HG03575 (cell line): ENCODE results near the gene GNG14.
"Not testable (repeated sequence)": the region's sequence is repeated elsewhere in the genome, so short reads cannot be mapped to it uniquely, and the experiment has no call there.

Experiments used
- ATAC-seq: cut with Tn5 transposase; IDR thresholded peaks from one replicate; pipeline ENCODE4 v1.9.1; 2021; ENCODE audit not compliant: unreplicated experiment, insufficient number of reproducible peaks, low FRiP score; ENCODE audit errors: extremely low read depth

Gene GNG14

GRCh38 chr19:12715929-12716328 is 28.1 kb downstream of the GNG14 start:
- ATAC-seq, result no peak

GRCh38 chr19:12720296-12720695 is 32.5 kb downstream of the GNG14 start:
- no peak for ATAC-seq

DNA sequence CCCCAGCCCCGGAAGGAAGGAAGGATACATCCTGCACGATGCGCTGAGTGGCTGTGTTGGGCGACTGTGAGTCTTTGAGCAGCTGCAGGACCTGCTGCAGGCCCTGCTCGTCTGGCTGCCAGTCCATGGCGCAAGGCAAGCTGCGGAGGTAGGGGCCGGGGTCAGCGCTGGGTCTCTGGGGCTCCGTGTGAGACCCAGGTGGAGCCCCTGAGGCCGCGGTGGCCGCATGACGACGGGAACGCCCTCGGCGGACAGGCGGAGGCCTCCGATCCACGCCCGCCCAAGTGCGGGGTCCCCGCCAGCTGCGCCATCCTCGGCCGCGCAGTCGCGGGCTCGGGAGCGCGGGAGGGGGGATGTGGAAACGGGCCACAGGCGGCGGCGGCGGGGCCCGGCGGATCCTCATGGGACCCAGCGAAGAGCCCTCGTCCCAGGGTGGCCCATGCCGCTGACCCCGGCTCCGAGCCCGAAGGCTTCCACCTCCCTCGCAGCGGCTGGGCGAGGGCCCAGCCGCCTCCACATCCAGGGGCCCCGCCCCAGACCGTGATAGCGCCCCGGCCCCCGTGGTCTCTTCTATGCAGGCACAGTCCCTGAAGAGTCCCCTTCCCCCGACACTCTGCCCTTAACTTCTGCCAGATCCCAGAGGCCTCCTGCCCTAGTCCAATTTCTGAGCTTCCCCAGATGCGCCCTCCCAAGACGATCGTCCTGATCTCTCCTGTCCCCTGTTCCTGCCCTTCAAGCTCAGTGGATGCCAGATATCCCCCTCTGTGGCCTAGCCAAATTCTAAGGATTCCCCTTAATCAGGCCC is 33.3 kb downstream of the GNG14 start:
- ATAC-seq, result no peak

GRCh38 chr19:12721656-12722565 is 34.1 kb downstream of the GNG14 start:
- ATAC-seq, result no peak

GRCh38 chr19:12722566-12723380 is 35.0 kb downstream of the GNG14 start:
- ATAC-seq, result peak; percentile 60

- ATAC-seq, result no peak
Measured at GRCh38 chr19:12723381-12723640, 35.5 kb downstream of the GNG14 start.

DNA sequence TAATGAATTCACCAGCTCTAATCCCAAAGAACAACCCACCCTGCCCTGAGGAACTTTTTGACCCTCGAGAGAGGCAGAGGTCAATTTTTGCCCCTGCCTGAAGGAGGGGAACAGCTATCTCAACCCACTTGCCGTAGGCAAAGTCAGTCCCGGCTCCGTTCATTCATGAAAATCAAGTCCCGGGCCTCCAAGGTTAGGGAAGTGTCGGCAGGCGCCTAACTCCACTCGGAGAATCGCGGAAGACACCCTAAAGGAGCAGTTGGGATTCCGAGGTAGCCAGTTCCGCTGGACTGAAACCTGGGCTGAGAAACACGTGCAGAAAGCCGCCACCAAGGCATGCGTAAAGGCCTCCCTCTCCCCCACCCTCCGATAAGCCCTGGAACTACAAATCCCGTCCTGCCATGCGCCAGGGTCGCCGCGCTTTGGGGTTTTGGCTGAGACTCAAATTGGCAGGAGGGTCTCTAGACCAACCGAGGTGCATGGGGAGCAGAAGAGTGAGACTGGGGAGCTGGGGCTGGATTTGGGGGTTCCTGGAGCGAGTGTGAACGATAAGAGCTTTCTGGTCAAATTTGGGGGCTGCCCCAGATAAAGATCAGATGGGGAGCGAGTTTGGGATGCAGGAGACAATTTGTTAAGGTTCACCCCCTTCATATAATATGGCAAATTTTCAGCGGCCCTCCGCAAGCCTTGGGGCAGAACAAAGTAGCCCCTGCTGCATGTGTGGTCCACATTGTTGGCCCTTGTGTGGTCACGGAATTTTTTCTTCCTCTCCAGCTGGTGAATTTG is 36.0 kb downstream of the GNG14 start, which contains the start of gene TNPO2:
Gene TNPO2 (minus strand): TSS at position 292 of the 786 bp plus-strand sequence. CDS start 2,955 bp downstream, outside the sequence.
- ATAC-seq, result no peak

DNA sequence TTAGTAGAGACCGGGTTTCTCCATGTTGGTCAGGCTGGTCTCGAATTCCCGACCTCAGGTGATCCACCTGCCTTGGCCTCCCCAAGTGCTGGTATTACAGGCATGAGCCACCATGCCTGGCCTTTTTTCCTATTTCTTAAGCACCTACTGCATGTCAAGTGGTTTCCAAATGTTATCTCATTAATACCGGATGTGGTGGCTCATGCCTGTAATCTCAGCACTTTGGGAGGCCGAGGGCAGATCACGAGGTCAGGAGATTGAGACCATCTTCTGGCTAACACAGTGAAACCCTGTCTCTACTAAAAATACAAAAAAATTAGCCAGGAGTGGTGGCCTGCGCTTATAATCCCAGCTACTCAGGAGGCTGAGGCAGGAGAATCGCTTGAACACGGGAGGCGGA is 37.8 kb downstream of the GNG14 start:
- not testable (repeated sequence) for ATAC-seq

- ATAC-seq, result no peak
Measured at GRCh38 chr19:12726988-12727316, 39.2 kb downstream of the GNG14 start.

- ATAC-seq, result no peak
Measured at GRCh38 chr19:12727745-12728433, 40.1 kb downstream of the GNG14 start.

DNA sequence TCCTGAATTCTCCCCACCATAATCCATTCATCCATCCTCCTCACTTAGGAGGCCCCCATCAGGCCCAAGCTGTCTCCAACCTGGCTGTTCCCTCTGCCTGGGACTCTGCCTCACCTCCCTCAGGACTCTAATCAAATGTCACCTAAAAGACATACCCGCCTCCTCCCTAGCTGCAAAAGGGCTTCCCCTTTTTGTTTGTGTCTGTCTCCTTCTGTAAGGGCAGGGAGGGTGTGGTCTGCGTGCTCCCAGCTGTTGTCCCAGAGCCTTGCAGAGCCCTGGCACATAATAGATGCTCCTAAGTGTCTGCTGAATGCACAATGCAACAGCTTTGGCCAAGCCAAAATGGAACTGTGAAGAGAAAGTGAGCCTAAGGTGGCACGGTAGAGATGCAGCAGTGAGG is 42.3 kb downstream of the GNG14 start:
- no peak for ATAC-seq

- ATAC-seq, result no peak
Measured at GRCh38 chr19:12731337-12731736, 43.5 kb downstream of the GNG14 start.

GRCh38 chr19:12733369-12734214 is 45.8 kb downstream of the GNG14 start:
- ATAC-seq, result no peak

GRCh38 chr19:12736995-12737834 is 49.4 kb downstream of the GNG14 start, which contains the start of gene GET3:
TSS of gene GET3 (plus strand) at chr19:12737497. CDS start at chr19:12737506, 9 bp downstream.
- ATAC-seq, result peak; percentile 31

DNA sequence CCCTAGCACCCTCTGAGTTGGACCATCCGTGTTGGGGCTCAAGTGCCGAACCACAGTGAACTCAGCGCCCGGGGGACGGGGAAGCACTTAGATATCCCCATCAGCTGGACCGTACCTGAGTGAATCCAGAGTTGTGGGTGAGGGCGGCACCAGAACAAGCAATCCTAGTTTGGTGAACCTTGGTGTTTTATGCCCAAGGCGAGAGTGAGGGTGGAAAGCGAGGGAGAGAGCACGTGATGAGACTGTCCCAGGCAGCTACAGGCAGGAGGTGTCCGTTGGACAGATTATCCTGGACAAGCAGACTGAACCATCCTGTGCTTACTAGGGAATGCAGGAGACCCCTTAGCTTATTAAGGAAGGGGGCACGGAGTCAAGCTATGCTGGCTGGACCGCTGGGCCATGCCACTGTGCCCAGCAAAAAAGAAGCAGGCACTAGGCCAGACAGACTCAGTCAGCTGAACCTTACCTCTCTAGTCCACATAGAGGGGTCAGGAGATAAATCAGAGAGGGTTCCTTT is 50.1 kb downstream of the GNG14 start:
- ATAC-seq, result no peak
